ENCODE measurements around the gene CCL14.

Gene CCL14

GRCh38 chr17:35981908-35982330 lies 4.6 kb downstream of the CCL14 start:
- no peak overlapping the region for H2AFZ ChIP-seq (ENCODE audit: low read length)
- TF ChIP-seq CTCF (IDR thresholded peaks at IDR 0.05; ENCODE audit: low read length) (peak; percentile 42), EZH2phosphoT487 (IDR thresholded peaks at IDR 0.05; ENCODE audit: low read length) (no peak), EZH2 (optimal IDR thresholded peaks at IDR 0.05; ENCODE audit: low read depth, low read length) (no peak)
- no peak overlapping the region for H3K9ac ChIP-seq (ENCODE audit: low read length)
- no peak overlapping the region for H3K27ac ChIP-seq (ENCODE audit: low read length)
- H3K4me3 ChIP-seq (ENCODE audit: low read length), result no peak overlapping the region
- no peaks in the 10 kb centered on the region for H3F3A ChIP-seq (ENCODE audit: insufficient read depth, low read length)
- H3K4me2 ChIP-seq (ENCODE audit: low read depth, low read length), result no peak overlapping the region
- H3K36me3 ChIP-seq (replicated peaks; ENCODE audit: insufficient read depth, low read length), result no peaks in the 10 kb centered on the region
- DNase-seq, result no peak
- H3K9me3 ChIP-seq (replicated peaks; ENCODE audit: insufficient read depth, low read length), result no peaks in the 10 kb centered on the region
- H4K20me1 ChIP-seq (ENCODE audit: insufficient read depth, low read length), result no peaks in the 10 kb centered on the region
- no peaks in the 10 kb centered on the region for H3K79me2 ChIP-seq (ENCODE audit: low read length)
- H3K4me1 ChIP-seq (ENCODE audit: low read length), result no peaks in the 10 kb centered on the region
- H3K9me2 ChIP-seq (replicated peaks; ENCODE audit: insufficient read depth, low read length), result no peaks in the 10 kb centered on the region
- no peaks in the 10 kb centered on the region for H3K27me3 ChIP-seq (replicated peaks; ENCODE audit: insufficient read depth, low read length)

- no peak within 1 kb of the TSS for H3K4me3 ChIP-seq (ENCODE audit: low read length)
- H3F3A ChIP-seq (ENCODE audit: insufficient read depth, low read length), result no peaks in the 10 kb centered on the region
- H3K36me3 ChIP-seq (replicated peaks; ENCODE audit: insufficient read depth, low read length), result no peaks in the 10 kb centered on the region
- H3K4me1 ChIP-seq (ENCODE audit: low read length), result 0 out of 2 replicates have a peak, but pooled peaks cover 5% of the 10 kb centered on the region
- H3K9ac ChIP-seq (ENCODE audit: low read length), result no peak within 1 kb of the TSS
- no peaks in the 10 kb centered on the region for H3K9me2 ChIP-seq (replicated peaks; ENCODE audit: insufficient read depth, low read length)
- no peaks in the 10 kb centered on the region for H3K9me3 ChIP-seq (replicated peaks; ENCODE audit: insufficient read depth, low read length)
- TF ChIP-seq EZH2 (optimal IDR thresholded peaks at IDR 0.05; ENCODE audit: low read depth, low read length) (no peak), CTCF (IDR thresholded peaks at IDR 0.05; ENCODE audit: low read length) (no peak), EZH2phosphoT487 (IDR thresholded peaks at IDR 0.05; ENCODE audit: low read length) (no peak)
- H3K4me2 ChIP-seq (ENCODE audit: low read depth, low read length), result no peak within 1 kb of the TSS
- H3K79me2 ChIP-seq (ENCODE audit: low read length), result no peaks in the 10 kb centered on the region
- no peak for DNase-seq
- no peak within 1 kb of the TSS for H3K27ac ChIP-seq (ENCODE audit: low read length)
- no peaks in the 10 kb centered on the region for H3K27me3 ChIP-seq (replicated peaks; ENCODE audit: insufficient read depth, low read length)
- H2AFZ ChIP-seq (ENCODE audit: low read length), result no peak within 1 kb of the TSS
- no peaks in the 10 kb centered on the region for H4K20me1 ChIP-seq (ENCODE audit: insufficient read depth, low read length)
These were observed 5.3 kb downstream of the CCL14 start, which contains the start of gene CCL16 for GRCh38 chr17:35981246-35981645. Gene CCL16, minus strand, starts transcription at chr17:35981497. Its CDS starts 77 bp downstream, at chr17:35981420.

DNA sequence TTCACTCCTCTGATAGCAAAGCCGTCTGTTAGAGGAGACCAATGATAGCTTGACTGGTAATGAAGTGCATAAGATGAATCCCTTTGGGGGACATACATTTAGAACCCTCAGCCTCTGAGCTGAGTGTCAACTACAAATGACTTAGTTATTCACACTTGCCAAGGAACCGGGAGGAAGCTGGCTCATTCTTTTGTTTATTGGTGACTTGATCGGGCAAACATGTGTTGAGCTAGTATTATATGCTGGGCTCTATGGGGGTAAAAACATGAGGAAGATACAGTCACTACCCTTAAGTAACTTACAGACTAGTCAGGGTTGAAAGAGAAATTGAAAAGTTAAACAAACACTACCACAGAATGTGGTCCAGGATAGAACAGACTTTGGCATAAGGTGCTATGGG lies 8.2 kb downstream of the CCL14 start:
- Histone ChIP-seq H3K9ac (ENCODE audit: low read length) (no peak overlapping the region), H3K79me2 (ENCODE audit: low read length) (no peaks in the 10 kb centered on the region), H2AFZ (ENCODE audit: low read length) (no peak overlapping the region), H3K9me2 (replicated peaks; ENCODE audit: insufficient read depth, low read length) (no peaks in the 10 kb centered on the region), H3K27ac (ENCODE audit: low read length) (no peak overlapping the region), H3K4me2 (ENCODE audit: low read depth, low read length) (no peak overlapping the region), H3K36me3 (replicated peaks; ENCODE audit: insufficient read depth, low read length) (no peaks in the 10 kb centered on the region), H3K4me1 (ENCODE audit: low read length) (0 out of 2 replicates have a peak, but pooled peaks cover 7% of the 10 kb centered on the region), H3K9me3 (replicated peaks; ENCODE audit: insufficient read depth, low read length) (no peaks in the 10 kb centered on the region), H3F3A (ENCODE audit: insufficient read depth, low read length) (no peaks in the 10 kb centered on the region), H3K27me3 (replicated peaks; ENCODE audit: insufficient read depth, low read length) (no peaks in the 10 kb centered on the region), H3K4me3 (ENCODE audit: low read length) (no peak overlapping the region), H4K20me1 (ENCODE audit: insufficient read depth, low read length) (no peaks in the 10 kb centered on the region)
- DNase-seq, result no peak
- TF ChIP-seq EZH2 (optimal IDR thresholded peaks at IDR 0.05; ENCODE audit: low read depth, low read length) (no peak), EZH2phosphoT487 (IDR thresholded peaks at IDR 0.05; ENCODE audit: low read length) (no peak), CTCF (IDR thresholded peaks at IDR 0.05; ENCODE audit: low read length) (no peak)
